Stimulated activated CD8-positive, alpha-beta memory T cell treated with anti-CD3 and anti-CD28 coated beads, Interleukin-2, amount 100 ng/mL, for 48 hours (primary cell): Measurements from ENCODE around the gene SSTR5.

Experiments used
- DNase-seq, 2 donors: peaks; one replicate each; pipeline ENCODE4 v3.0.0-alpha.2; 2020; ENCODE audit warnings: low read depth in 2 of 2

Gene SSTR5

DNA sequence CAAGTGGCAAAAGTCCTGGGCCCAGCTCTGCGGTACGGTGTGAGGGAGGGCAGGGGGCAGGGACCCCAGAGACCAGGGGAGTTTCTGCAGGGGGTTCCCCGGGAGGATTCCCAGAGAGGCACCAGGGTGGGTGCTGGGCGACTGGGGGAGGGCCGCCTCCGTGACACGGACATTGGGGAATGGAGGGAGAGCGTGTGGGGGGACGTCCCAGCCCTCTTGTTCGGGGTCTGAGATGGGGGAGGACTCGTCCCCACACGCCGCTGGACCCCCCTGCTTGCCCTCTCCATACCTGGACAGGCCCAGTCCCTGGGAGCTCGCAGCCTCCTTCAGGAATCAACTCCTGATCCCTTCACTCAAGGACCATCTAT, 49.8 kb downstream of the SSTR5 start:
- DNase-seq: no peak

GRCh38 chr16:1123525-1124230, 51.1 kb downstream of the SSTR5 start:
- no peak for DNase-seq

GRCh38 chr16:1124291-1124690, 51.7 kb downstream of the SSTR5 start:
- no peak for DNase-seq

DNA sequence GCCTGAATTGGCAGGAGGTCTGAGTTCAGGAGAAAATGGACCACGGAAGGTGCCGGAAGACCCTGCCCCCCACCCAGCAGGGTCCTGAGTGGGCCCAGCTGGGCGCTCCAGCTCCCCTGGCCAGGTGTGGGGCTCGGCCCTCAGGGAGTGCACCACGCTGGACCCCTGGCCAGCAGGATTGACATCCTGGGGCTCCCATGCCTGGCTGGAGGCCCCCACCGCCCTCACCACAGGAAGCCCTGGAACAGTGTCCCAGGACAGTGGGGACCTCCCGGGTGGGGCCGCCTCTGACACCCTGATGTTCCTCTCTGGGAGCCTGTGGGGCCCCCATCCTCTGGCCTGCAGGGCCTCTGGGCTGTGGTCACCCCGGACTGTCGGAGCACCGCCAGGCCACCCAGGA, 52.2 kb downstream of the SSTR5 start:
- no peak for DNase-seq

DNA sequence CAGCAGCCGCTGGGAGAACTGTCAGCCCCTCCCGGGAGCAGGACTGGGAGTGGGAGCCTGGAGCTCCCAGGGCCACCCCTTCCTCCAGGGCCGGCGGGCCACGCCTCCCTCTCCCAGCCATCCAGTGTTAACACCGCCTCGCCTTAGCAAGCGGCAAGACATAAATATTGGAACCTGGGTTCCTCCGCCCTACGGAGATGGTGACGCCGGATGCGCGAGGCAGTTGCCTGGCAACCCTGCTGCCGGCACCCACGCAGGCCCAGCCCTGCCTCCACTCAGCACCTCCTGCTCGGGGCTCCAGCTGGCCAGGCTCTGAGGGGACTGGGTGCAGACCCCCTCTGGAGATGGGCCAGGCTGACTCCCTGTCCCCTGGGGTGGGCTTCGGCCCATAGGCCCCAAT, 52.9 kb downstream of the SSTR5 start:
- no peak for DNase-seq

DNA sequence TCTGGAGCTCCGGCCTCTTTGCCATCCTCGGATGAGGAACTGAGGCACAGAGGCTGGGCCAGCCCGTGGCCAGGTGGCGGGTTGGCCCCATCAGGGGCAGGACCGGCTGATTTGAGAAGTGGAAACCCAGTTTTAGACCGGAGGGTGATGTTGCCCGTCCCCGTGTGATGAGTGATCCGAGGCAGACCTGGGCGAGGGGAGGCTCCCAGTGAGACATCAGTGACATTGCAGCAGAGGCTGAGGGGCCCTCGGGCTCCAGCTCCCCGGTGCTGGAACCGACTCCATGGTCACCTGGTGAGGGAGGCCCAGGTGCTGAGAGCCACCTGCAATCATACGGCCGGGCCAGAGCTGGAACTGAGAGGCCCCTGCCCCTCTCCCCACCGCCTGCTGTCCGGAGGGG, 53.5 kb downstream of the SSTR5 start:
- DNase-seq: no peak

GRCh38 chr16:1126586-1126985, 54.0 kb downstream of the SSTR5 start:
- DNase-seq: no peak

DNA sequence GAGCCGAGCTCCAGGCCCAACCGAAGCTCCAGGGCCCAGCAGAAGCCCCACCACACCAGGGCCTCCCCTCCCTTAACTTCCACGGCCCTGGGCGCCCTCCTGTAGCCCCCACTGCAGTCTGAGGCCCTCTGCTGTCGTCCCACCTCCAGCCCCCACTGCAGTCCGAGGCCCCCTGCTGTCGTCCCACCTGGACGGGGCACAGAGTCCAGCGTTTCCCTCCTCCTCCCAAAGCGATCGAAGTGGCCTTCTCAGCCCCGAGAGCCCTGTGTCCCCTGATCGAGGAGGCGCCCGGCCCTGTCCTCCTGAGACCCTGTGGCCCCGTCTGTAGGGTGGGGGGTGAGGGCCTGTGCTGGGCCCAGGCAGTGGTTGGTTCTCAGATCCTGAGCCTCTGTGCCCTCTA, 54.6 kb downstream of the SSTR5 start:
- no peak for DNase-seq

DNA sequence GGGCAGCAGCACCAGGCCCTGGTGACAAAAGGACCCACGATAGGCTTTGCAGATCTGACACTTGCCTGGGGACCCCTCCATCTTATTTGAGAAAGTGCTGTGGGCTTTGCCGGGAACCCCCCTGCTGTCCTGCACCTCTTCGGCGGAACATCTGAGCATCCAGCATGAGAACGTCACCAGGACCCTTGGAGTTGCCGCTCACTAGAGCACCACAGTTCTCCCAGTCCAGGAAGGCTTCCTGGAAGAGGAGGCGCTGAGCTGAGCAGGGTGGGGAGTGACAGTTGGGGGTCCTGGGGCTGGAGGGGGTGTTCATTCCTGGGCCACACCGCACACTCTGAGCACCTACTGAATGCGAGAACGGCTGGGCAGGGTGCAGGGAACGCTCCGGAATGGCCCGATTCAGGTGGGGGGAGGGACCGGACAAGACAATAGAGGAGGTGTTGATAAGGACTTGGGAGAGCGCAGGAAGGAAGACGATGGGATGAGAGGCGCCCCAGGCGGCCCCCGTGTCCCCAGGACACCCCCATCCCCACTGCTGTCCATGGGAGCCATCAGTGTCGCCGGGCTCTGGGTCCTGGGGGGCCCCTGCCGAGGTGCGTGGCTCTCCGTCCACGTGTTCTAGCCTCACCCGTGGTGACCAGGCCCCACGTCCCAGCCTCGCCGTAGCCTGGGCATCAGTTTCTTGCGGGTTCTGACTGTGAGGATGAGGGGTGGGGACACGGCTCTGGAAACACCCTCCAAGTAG, 55.6 kb downstream of the SSTR5 start:
- no peak for DNase-seq

GRCh38 chr16:1129106-1129960, 56.8 kb downstream of the SSTR5 start:
- no peak for DNase-seq

DNA sequence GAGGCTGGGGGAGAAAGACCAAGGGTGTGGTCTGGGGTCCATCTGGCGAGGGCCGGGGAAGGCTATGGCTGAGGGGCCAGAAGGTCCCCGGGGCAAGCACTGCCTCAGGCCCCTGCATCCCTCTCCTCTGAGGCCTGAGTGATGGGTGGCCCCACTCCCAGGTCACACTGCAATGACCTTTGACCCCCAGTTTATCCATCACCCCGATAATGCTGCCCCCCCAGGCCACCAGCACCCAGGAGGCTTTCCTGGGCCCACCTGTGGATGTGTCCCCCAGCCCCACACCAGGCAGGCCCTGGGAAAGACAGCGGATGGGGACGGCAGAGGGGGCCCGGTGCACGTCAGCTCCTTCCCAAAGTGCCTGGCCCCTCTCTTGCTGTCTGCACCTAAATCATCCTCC, 57.8 kb downstream of the SSTR5 start:
- DNase-seq: no peak
